Measurements from ENCODE around the gene CRYGN. TPM values are rescaled to one million over a fixed set of nuclear protein-coding genes. Genes with fewer than 3 reads are reported as not detected.
A peak's percentile ranks its signal among the peaks of the same experiment; 100 is the strongest.

The CRYGN gene
- polyA plus RNA-seq, 4 donors: 0.31 to 4.0 (median 2.6) TPM

DNA sequence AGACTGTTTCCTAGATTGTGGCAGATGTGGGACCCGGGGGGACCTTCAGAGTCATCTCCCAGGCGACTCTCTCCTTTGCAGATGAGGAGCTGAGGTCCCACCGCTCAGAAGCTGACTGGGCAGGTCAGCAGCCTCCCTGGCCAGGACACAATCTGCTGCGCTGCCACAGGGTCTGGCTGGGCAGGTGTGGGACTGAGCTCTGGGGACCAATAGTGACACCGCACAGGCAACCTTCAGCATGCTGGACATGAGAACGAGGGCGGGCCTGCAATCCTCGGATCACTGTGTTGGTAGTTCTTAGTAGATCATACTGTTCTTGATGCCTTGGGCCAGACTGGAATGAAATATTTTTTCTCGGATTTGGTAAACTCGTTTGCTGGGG is 20.5 kb upstream of the CRYGN start:
- DNase-seq (ENCODE audit: low read depth in 4 of 4, low spot score in 3 of 4): no peak

DNA sequence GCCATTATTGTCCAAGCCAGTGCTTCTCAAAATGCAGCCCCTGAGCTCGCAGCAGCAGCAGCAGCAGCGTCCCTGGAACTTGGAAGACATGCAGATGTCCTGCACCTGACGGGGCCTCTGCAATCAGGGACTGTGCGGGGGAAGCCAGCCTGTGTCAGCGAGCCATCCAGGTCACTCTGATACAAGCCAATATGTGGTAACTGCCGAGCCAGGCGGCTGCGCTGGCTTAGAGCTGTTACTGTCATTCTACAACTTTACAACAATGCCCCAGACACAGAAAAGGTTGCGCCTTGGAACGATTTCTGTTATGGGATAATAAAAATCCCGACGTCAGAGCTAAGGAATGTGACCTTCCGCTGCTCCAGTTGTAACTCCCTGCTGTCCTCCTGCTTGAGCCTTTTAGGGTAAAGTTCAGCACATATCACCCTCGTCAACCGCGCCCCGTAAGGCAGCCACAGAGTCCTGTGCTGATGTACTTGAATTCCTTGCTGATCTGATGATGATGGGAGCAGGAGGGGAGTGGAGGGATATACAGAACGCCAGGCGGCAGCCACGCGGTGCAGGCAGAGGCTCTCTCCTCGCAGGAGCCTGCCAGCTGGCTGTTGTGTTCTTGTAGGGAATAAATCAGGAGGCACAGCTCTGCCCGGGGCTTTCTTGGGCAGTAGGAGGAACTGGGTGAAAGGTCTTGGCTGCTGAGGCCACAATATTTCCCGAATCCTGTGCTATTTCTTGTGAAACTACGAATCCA is 20.0 kb upstream of the CRYGN start:
- DNase-seq (ENCODE audit: low read depth in 4 of 4, low spot score in 3 of 4): peak; percentile 69 to 82 (median 76)

DNA sequence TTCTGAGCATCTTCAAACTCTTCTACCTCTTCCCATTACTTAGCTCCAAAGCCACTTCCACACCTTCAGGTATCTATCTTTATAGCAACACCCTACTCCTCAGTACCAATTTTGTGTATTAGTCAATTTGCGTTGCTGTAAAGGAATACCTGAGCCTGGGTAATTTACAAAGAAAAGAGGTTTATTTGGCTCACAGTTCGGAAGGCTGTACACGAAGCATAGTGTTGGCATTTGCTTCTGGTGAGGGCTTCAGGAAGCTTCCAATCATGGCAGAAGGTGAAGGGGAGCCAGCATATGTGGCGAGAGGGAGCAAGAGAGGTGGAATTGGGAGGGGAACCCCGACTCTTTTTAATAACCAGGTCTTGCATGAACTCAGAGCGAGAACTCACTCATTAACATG is 17.6 kb upstream of the CRYGN start:
- no peak for DNase-seq (ENCODE audit: low read depth in 4 of 4, low spot score in 3 of 4)

DNA sequence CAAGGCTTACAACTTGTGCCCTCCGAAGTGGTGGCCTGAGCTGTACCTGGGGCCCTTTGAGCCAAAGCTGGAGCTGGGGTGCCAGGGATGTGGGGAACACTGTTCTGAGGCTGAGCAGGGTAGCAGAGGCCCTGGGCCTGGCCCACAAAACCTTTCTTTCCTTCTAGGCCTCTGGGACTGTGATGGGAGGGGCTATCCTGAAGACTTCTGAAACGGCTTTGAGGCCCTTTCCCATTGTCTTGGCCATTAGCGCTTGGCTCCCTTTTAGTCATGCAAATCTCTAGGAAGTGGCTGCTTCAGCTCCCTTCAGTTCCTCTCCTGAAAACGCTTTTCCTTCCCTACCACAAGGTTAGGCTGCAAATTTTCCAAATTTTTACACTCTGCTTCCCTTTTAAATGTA is 16.8 kb upstream of the CRYGN start:
- DNase-seq (ENCODE audit: low read depth in 4 of 4, low spot score in 3 of 4): no peak

DNA sequence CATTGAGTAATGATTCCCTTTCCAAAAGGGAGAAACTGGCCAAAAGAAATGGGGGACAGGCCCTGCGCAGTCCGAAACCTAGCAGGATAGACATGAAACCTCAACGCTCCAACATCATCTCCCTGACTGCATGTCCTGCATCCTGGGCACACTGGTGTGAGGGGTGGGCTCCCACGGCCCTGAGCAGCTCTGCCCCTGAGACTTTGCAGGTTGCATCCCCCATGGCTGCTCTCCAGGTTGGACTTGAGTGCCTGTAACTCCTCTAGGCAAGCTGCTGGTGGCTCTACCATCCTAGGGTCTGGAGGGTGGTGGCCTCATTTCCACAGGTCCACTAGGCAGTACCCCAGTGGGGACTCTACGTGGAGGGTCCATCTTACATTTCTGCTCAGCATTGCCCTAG is 16.3 kb upstream of the CRYGN start:
- no peak for DNase-seq (ENCODE audit: low read depth in 4 of 4, low spot score in 3 of 4)

DNA sequence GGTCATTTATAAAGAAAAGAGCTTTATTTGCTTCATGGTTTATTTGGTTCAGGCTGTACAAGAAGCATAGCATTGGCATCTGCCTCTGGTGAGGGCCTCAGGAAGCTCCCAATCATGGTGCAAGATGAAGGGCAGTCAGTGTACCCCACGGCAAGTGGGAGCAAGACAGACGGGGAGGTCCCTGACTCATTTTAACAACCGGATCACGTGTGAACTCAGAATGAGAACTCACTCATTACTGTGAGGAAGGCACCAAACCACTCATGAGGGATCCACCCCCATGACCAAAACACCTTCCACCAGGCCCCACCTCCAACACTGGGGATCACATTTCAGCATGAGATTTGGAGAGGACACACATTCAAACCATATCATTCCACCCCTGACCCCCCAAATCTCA is 15.7 kb upstream of the CRYGN start:
- no peak for DNase-seq (ENCODE audit: low read depth in 4 of 4, low spot score in 3 of 4)

DNA sequence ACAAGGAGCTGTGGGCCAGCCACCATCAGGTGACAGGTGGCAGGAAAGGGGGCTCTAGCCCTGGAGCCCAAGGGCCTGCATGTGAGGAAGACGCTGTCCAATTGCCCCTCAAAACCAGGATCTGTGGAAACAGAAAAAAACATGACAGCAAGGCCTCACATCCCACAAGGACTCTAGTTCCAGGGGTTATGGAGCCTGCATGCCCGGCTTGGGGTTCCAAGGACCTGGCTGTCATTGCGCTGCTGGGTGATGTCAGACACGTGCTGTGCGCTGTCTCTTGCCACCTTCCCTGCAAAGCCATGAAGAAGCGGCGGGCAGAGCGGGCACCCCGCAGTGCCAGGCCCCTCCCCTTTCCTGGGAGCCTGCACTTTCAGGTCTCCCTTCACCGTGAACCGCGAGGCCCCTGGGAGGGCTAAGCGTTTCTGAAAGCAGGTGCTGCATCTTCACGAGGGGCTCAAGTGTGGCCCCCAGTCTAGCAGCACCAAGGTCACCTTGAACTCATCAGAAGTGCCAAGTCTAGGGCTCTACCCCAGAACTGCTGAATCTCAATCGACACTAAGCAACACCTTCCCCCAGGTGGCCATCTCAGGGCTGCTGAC is 15.1 kb upstream of the CRYGN start:
- DNase-seq (ENCODE audit: low read depth in 4 of 4, low spot score in 3 of 4): no peak

DNA sequence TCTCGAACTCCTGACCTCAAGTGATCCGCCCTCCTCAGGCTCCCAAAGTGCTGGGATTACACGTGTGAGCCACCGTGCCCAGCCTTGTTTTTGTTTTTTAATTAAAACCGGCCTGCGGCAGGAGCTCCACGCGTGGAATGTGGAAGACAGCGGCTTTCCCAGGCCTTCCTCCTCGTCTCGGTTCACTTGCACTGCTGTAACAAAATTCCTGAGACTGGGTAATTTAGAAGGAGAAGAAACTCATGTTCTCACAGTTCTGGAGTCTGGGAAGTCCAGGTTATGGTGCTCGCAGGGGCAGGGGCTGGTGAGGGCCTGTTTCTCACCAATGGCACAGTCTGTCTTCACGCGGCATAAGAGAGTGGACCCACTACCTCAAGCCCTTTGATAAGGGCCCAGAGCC is 14.4 kb upstream of the CRYGN start:
- no peak for DNase-seq (ENCODE audit: low read depth in 4 of 4, low spot score in 3 of 4)

DNA sequence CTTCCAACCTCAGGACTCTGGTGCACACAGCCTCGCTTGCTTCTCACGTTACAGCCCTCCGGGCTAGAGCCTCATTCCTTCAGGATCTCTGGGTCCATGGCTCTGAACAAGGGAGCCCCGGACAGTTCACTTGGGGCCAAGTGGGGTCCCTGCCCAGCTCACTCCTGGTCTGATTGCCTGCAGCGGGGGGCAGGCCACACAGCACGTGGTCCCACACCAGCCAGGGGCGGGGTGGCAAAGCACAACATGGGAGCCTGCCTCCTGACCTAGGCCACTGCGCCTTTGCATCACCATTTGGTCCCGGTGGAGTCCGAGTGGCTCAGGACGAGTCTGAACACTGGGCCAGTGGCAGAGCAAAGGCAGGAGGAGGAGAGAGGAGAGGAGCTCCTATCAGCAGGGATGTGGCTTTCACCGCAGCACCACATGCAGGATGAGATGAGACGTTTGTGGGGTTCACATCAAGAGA is 13.4 kb upstream of the CRYGN start:
- DNase-seq (ENCODE audit: low read depth in 4 of 4, low spot score in 3 of 4): no peak

DNA sequence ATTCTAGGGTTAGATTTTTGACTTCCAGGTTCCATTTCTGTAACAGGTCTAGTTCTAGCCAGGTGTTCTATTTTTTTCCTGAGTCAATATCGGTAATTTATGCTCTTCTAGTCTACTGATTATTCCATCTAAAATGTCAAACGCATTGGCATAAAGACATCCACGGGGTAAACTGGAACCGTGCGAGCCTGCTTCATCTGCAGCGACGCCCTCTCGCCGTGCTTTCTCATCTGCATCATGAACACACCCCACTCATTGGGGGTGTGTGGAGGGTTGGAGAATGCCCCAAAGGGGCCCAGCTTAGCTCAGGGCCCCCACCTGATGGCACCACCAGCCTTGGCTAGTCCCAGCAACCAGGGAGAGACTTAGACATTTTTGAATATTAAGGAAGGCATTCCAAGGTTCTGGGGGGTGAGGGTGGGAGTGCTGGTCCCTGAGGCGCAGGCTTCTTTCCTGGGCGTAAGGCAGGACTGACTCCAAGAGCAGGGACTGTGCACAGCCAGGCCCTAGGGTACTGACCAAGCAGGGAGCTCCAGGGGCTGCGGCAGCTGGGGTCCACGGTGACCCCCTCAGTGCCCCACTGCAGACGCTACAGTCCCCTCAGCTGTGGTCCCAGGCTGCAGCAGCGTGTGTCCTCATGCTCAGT is 12.9 kb upstream of the CRYGN start:
- DNase-seq (ENCODE audit: low read depth in 4 of 4, low spot score in 3 of 4): no peak

DNA sequence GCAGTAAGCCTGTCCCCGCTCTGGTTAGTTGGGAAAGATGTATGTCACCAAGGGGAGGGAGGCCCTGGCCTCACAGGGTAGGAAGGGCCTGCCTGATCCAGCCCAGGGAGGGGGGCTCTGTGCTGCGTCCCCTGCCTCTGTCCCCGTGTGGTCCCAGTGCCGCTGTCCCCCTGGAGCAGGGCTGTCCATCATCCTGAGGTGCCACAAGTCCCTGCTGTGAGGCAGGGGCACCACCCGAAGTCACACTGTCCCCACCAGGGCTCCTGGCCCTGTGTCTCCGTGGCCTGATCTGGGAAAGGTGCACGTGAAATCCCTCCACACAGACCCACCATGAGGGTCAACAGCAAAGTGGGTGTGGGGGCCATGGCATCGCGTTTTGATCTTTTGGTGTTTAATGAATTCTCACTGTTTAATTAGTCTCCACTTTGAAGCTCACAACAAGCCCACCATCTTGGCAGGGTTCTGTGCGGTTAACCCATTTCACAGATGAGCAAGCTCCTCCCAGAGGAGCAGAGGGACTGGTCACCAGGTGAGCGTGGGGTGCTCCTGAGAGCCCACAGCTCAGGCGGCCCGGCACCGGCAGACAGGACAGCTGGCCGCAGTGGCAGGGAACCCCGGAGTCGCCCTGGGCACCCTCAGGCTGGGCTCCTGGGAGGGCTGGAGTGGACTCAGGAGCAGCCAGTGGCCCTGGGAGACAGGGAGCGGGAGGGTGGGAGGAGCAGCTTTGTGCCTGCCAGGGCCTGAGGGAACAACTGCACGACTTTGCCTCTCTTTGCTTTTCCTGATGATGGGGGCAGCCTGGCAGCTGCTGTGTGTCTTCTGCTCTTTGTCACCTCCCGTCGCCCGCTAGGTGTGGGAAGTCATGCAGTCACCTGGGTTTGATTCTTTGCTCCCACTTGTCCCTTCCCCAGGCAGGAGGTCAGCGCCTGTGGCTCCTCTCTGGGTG is 12.0 kb upstream of the CRYGN start:
- no peak for DNase-seq (ENCODE audit: low read depth in 4 of 4, low spot score in 3 of 4)

DNA sequence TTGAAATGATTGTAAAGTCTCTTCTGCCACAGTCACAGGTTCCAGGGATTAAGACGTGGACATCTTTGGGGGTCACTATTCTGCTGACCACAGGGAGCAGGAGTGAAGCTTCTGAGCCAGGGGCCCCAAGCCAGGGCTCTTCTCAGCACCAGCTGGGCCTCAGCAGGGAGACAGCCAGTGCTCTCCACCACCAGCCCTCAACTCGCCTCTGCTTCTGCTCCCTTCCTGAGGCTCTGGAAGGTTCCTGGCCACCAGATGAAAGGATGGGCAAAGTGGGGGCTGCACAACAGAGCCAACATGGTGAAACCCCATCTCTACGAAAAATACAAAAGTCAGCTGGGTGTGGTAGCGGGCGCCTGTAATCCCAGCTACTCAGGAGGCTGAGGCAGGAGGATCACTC is 11.2 kb upstream of the CRYGN start:
- DNase-seq (ENCODE audit: low read depth in 4 of 4, low spot score in 3 of 4): no peak

DNA sequence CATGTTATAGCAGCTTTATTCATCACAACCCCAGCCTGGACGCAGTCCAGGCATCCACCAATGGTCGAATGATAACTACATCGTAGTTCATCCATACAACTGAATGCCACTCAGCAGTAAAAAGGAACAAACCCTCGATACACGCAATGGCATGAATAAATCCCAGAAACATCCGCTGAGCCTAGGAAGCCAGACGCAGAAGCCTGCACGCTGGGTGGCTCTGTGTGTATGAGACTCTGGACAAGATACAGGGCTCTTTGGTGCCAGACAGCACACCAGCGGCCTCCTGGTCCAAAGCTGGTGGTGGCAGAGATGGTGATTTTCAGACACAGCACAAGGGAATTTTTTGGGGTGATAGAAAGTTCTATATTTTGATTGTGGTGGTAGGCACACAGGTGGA is 10.0 kb upstream of the CRYGN start:
- no peak for DNase-seq (ENCODE audit: low read depth in 4 of 4, low spot score in 3 of 4)

DNA sequence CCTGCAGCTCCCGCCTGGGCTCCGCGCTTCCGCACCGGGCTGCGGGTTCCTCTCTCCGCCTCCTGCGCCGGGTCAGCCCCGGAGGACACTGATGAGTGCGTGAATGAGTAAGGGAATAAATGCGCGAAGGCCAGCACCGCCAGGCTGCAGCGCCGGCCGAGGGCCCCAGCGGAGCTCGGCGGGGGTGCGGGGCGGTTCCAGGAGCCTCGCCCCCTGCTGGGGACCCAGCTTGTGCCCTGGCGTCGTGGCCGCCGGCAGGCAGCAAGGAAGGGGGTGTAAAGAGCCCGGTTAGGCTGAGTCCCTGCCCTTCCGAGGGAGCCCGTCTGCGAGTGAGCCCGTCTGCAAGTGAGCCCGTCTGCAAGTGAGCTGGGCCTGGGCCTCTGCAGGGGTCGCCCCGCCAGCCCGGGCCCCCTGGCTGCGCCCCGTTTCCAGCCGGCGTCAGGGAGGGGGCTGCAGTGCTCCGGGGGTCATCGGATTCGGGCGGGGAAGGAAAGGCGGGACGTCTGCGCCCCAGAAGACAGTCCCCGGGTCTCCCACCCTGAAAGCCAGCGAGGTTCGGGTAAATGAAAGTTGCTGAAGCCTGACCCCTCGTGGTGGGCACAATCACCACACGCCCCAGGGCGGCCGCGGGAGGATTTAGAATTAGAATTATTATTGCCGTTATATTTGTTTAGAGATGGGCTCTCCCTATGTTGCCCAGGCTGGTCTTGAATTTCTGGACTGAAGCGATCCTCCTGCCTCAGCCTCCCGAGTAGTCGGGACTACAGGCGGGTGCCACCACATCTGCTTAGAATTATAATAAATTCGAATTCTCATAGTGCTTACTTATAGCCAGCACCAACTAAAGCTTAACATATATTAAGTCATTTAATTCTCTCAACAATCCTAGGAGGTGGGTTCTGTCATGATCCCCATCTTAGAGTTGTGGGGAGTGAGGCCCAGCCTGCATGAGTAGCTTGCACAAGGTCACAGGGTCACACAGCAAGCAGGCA is 8.6 kb upstream of the CRYGN start:
- no peak for DNase-seq (ENCODE audit: low read depth in 4 of 4, low spot score in 3 of 4)

DNA sequence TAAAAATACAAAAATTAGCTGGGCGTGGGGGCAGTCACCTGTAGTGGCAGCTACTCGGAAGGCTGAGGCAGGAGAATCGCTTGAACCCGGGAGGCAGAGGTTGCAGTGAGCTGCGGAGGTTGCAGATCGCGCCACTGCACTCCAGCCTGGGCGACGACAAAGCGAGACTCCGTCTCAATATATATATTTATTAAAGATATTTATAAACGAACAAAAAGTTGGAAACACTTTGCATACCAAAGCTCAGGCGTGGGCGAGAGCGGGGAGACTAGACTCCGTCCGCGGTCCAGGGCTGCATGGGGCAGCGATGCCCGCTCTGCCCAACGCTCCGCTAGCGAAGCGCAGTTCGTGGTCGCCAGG is 7.9 kb upstream of the CRYGN start:
- DNase-seq (ENCODE audit: low read depth in 4 of 4, low spot score in 3 of 4): no peak

DNA sequence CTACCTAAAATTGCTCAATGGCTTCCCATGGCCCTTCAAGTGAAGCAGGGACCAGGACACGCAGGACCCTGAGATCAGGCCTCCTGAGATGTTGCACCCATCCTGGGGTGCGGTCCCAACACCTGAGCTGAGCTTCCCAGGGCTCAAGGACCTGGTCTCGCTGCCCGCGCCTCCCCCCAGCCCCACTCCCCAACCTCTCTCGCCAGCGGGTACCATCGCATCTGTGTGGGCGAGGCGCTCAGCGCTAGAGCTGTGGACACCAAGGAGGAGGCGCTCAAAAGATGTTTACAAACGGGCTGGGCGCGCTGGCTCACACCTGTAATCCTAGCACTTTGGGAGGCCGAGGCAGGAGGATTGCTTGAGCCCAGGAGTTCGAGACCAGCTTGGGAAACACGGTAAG is 7.4 kb upstream of the CRYGN start:
- DNase-seq (ENCODE audit: low read depth in 4 of 4, low spot score in 3 of 4): no peak

DNA sequence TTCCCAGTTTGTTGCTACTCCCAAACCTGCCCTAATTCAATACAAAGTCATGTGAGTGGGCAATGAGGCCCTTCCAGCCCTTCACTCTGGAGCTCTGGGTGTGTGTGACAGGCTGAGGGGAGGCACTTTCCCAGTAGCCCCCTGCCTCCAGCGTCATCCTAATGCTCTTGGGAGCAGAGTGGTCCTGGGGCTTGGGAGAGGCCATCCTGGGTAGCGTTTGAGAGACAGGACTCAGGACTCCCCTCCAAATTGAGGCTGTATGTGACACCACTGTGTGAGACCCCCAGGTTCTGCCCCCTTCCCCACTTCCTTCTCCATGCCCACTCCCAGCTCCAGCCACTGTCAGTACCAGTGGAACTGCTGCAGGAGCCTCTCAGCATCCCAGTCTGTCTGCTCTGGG is 6.5 kb upstream of the CRYGN start:
- no peak for DNase-seq (ENCODE audit: low read depth in 4 of 4, low spot score in 3 of 4)

DNA sequence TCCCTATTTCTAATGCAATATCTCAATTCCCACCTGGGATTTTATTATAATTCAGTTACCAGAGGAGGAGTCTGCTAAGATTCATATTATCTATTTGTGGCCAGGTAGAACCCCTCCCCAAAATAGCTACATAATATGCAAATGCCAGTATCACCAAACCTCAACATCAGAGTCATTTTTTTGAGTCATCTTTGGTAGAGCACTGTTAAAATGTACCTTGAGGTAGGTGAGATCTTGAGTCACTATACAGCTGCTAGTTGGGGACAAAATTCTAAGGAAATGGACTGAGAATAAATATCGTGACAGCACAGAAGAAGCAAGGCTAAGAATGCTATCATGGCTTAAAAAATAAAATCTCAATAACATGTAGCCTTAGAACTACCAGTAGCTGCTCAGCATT is 4.7 kb upstream of the CRYGN start:
- no peak for DNase-seq (ENCODE audit: low read depth in 4 of 4, low spot score in 3 of 4)

DNA sequence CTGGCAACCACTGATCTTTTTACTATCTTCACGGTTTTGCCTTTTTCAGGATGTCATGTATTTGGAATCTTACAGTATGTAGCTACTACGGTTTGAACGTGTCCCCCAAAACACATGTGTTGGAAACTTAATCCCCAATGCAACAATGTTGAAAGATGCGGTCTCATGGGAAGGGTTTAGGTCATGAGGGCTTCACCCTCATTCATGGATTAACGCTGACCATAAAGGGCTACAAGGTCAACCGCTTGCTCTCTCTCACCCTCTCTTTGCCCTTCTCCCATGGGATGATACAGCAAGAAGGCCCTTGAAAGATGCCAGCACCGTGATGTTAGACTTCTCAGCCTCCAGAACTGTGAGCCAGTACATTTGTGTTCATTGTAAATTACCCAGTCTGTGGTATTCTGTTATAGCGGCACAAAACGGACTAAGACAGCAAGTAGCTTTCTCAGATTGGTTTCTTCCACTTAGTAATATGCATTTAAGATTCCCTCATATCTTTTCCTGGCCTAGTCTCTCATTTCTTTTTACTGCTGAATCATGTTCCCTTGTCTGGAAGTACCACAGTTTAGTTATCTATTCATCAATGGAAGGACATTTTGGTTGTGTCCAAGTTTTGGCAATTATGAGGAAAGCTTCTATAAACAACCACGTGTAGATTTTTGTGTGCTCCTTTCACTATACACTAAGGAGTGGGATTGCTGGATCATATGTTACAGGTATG is 3.0 kb upstream of the CRYGN start:
- no peak for DNase-seq (ENCODE audit: low read depth in 4 of 4, low spot score in 3 of 4)
